Activated CD4-positive, alpha-beta T cell treated with anti-CD3 and anti-CD28 coated beads, Interleukin-2, amount 10 ng/mL, durations not matched to agents 7 days and 5 days (primary cell): ENCODE measurements around the gene OLFML2A. TPM values are rescaled to one million over a fixed set of nuclear protein-coding genes. Genes with fewer than 3 reads are reported as not detected.

Source experiments
- CTCF ChIA-PET: fragments of 350-600 bp; sonication (Branson Sonifier 250); formaldehyde crosslinking; loops from one replicate; lab custom pipeline; 2021; ENCODE audit warnings: antibody characterized with exemption; lab: Charles Lee
- POLR2A ChIA-PET: fragments of 350-600 bp; sonication (Branson Sonifier 250); formaldehyde crosslinking; loops from one replicate; lab custom pipeline; 2021; ENCODE audit warnings: antibody characterized with exemption; lab: Charles Lee
- DNase-seq: peaks from one replicate; pipeline ENCODE4 v3.0.0-alpha.2; 2020
- H3K27ac Mint-ChIP-seq: one replicate; pipeline ENCODE4 v1.8.0; 2021; ENCODE audit warnings: mild to moderate bottlenecking, moderate library complexity, mixed read lengths
- H3K27me3 Mint-ChIP-seq: one replicate; pipeline ENCODE4 v1.8.0; 2021; ENCODE audit warnings: mixed read lengths
- H3K36me3 Mint-ChIP-seq: one replicate; pipeline ENCODE4 v1.8.0; 2021; ENCODE audit warnings: low read depth, mixed read lengths
- H3K4me1 Mint-ChIP-seq: one replicate; pipeline ENCODE4 v1.8.0; 2021; ENCODE audit warnings: mixed read lengths
- H3K4me3 Mint-ChIP-seq: one replicate; pipeline ENCODE4 v1.8.0; 2021; ENCODE audit warnings: mild to moderate bottlenecking, moderate library complexity, mixed read lengths
- H3K9me3 Mint-ChIP-seq: one replicate; pipeline ENCODE4 v1.8.0; 2021; ENCODE audit warnings: mixed read lengths
- total RNA-seq, 2 experiments: library from RNA; stranded (reverse); gene quantifications; one replicate each; pipeline ENCODE4 v1.2.3, GENCODE V29; 2021

OLFML2A gene
- total RNA-seq, 2 experiments from 2014 or later: not detected

- no peak for DNase-seq
- ChIA-PET CTCF (no interaction called here), POLR2A (no interaction called here)
- H3K27me3 Mint-ChIP-seq: peaks cover 12% of the 10 kb centered on the region
- H3K27ac Mint-ChIP-seq: no peak overlapping the region
- H3K9me3 Mint-ChIP-seq: no peaks in the 10 kb centered on the region
- H3K36me3 Mint-ChIP-seq: no peaks in the 10 kb centered on the region
- H3K4me1 Mint-ChIP-seq: no peaks in the 10 kb centered on the region
- H3K4me3 Mint-ChIP-seq: no peak overlapping the region
Measured at GRCh38 chr9:124782661-124783574, 6.0 kb downstream of the OLFML2A start.

GRCh38 chr9:124783830-124784229 lies 6.9 kb downstream of the OLFML2A start:
- Mint-ChIP-seq H3K27ac (no peak overlapping the region), H3K36me3 (no peaks in the 10 kb centered on the region), H3K9me3 (no peaks in the 10 kb centered on the region), H3K4me3 (no peak overlapping the region), H3K4me1 (no peaks in the 10 kb centered on the region), H3K27me3 (peaks cover 8% of the 10 kb centered on the region)
- POLR2A ChIA-PET: no interaction called here
- CTCF ChIA-PET: no interaction called here
- no peak for DNase-seq

GRCh38 chr9:124784509-124784908 lies 7.6 kb downstream of the OLFML2A start:
- no peak overlapping the region for H3K4me3 Mint-ChIP-seq
- peaks cover 9% of the 10 kb centered on the region for H3K27me3 Mint-ChIP-seq
- H3K27ac Mint-ChIP-seq: no peak overlapping the region
- DNase-seq: no peak
- ChIA-PET CTCF (no interaction called here), POLR2A (no interaction called here)
- no peaks in the 10 kb centered on the region for H3K4me1 Mint-ChIP-seq
- H3K9me3 Mint-ChIP-seq: no peaks in the 10 kb centered on the region
- H3K36me3 Mint-ChIP-seq: no peaks in the 10 kb centered on the region

- H3K4me3 Mint-ChIP-seq: no peak overlapping the region
- H3K36me3 Mint-ChIP-seq: no peaks in the 10 kb centered on the region
- ChIA-PET POLR2A (no interaction called here), CTCF (interaction anchor here (0.6 to 1.3 kb wide), 3 partner anchors 10 to 16 kb away, joined by 3 read pairs; partner anchors contain the start of genes NR6A1 and OLFML2A)
- H3K27me3 Mint-ChIP-seq: peaks cover 8% of the 10 kb centered on the region
- DNase-seq: no peak
- no peak overlapping the region for H3K27ac Mint-ChIP-seq
- H3K4me1 Mint-ChIP-seq: no peaks in the 10 kb centered on the region
- H3K9me3 Mint-ChIP-seq: no peaks in the 10 kb centered on the region
Measured at GRCh38 chr9:124786881-124787573, 10.1 kb downstream of the OLFML2A start.

GRCh38 chr9:124788542-124789217 lies 11.7 kb downstream of the OLFML2A start:
- POLR2A ChIA-PET: no interaction called here
- no peaks in the 10 kb centered on the region for H3K4me1 Mint-ChIP-seq
- no peaks in the 10 kb centered on the region for H3K36me3 Mint-ChIP-seq
- no peaks in the 10 kb centered on the region for H3K9me3 Mint-ChIP-seq
- no peak overlapping the region for H3K27ac Mint-ChIP-seq
- peaks cover 8% of the 10 kb centered on the region for H3K27me3 Mint-ChIP-seq
- no peak for DNase-seq
- CTCF ChIA-PET: interaction anchor here (2.7 kb wide), 1 partner anchor 65 kb away, joined by 15 read pairs; the partner anchor contains the start of gene WDR38
- H3K4me3 Mint-ChIP-seq: no peak overlapping the region

- no peaks in the 10 kb centered on the region for H3K4me1 Mint-ChIP-seq
- no peak overlapping the region for H3K27ac Mint-ChIP-seq
- no peaks in the 10 kb centered on the region for H3K36me3 Mint-ChIP-seq
- ChIA-PET POLR2A (no interaction called here), CTCF (interaction anchor here (0.8 to 2.7 kb wide), 2 partner anchors 15 to 64 kb away, joined by 4 to 15 read pairs; partner anchors contain the start of gene WDR38)
- peaks cover 8% of the 10 kb centered on the region for H3K27me3 Mint-ChIP-seq
- no peak for DNase-seq
- H3K4me3 Mint-ChIP-seq: no peak overlapping the region
- H3K9me3 Mint-ChIP-seq: no peaks in the 10 kb centered on the region
Measured at GRCh38 chr9:124789531-124789930, 12.6 kb downstream of the OLFML2A start.

GRCh38 chr9:124790301-124790700 lies 13.4 kb downstream of the OLFML2A start:
- DNase-seq: no peak
- H3K36me3 Mint-ChIP-seq: no peaks in the 10 kb centered on the region
- no peak overlapping the region for H3K4me3 Mint-ChIP-seq
- CTCF ChIA-PET: interaction anchor here (2.7 kb wide), 1 partner anchor 63 kb away, joined by 15 read pairs; the partner anchor contains the start of gene WDR38
- POLR2A ChIA-PET: no interaction called here
- H3K27ac Mint-ChIP-seq: no peak overlapping the region
- no peaks in the 10 kb centered on the region for H3K4me1 Mint-ChIP-seq
- no peaks in the 10 kb centered on the region for H3K9me3 Mint-ChIP-seq
- peaks cover 8% of the 10 kb centered on the region for H3K27me3 Mint-ChIP-seq

GRCh38 chr9:124790801-124791505 lies 14.0 kb downstream of the OLFML2A start:
- Mint-ChIP-seq H3K9me3 (no peaks in the 10 kb centered on the region), H3K4me1 (no peaks in the 10 kb centered on the region), H3K27me3 (peaks cover 8% of the 10 kb centered on the region), H3K36me3 (no peaks in the 10 kb centered on the region), H3K4me3 (no peak overlapping the region), H3K27ac (no peak overlapping the region)
- POLR2A ChIA-PET: no interaction called here
- CTCF ChIA-PET: interaction anchor here (2.7 kb wide), 1 partner anchor 63 kb away, joined by 15 read pairs; the partner anchor contains the start of gene WDR38
- no peak for DNase-seq

- Mint-ChIP-seq H3K4me1 (no peaks in the 10 kb centered on the region), H3K27ac (no peak overlapping the region), H3K9me3 (no peaks in the 10 kb centered on the region), H3K4me3 (no peak overlapping the region), H3K36me3 (no peaks in the 10 kb centered on the region), H3K27me3 (peaks cover 10% of the 10 kb centered on the region)
- CTCF ChIA-PET: interaction anchor here (0.5 kb wide), 1 partner anchor 44 kb away, joined by 3 read pairs; no protein-coding TSS in a partner anchor
- POLR2A ChIA-PET: no interaction called here
- DNase-seq: no peak
Measured at GRCh38 chr9:124792257-124793014, 15.5 kb downstream of the OLFML2A start.

GRCh38 chr9:124793015-124793541 lies 16.1 kb downstream of the OLFML2A start:
- ChIA-PET POLR2A (no interaction called here), CTCF (interaction anchor here (0.5 to 0.8 kb wide), 2 partner anchors 44 to 59 kb away, joined by 3 to 4 read pairs; no protein-coding TSS in a partner anchor)
- peaks cover 10% of the 10 kb centered on the region for H3K27me3 Mint-ChIP-seq
- no peaks in the 10 kb centered on the region for H3K4me1 Mint-ChIP-seq
- H3K9me3 Mint-ChIP-seq: no peaks in the 10 kb centered on the region
- H3K27ac Mint-ChIP-seq: no peak overlapping the region
- no peaks in the 10 kb centered on the region for H3K36me3 Mint-ChIP-seq
- H3K4me3 Mint-ChIP-seq: no peak overlapping the region
- no peak for DNase-seq

GRCh38 chr9:124794902-124795491 lies 18.1 kb downstream of the OLFML2A start:
- no peaks in the 10 kb centered on the region for H3K4me1 Mint-ChIP-seq
- H3K27me3 Mint-ChIP-seq: peaks cover 2% of the 10 kb centered on the region
- POLR2A ChIA-PET: interaction anchor here (0.5 kb wide), 1 partner anchor 62 kb away, joined by 3 read pairs; no protein-coding TSS in a partner anchor
- H3K36me3 Mint-ChIP-seq: no peaks in the 10 kb centered on the region
- no peaks in the 10 kb centered on the region for H3K9me3 Mint-ChIP-seq
- H3K27ac Mint-ChIP-seq: no peak overlapping the region
- DNase-seq: no peak
- H3K4me3 Mint-ChIP-seq: no peak overlapping the region
- CTCF ChIA-PET: interaction anchor here (1.1 to 1.7 kb wide), 3 partner anchors 12 to 24 kb away, joined by 3 to 5 read pairs (median 4); partner anchors contain the start of gene NR6A1
